Smooth muscle cell (in vitro differentiated cells): ENCODE data around the gene WWOX. TPM values are rescaled to one million over a fixed set of nuclear protein-coding genes. Genes with fewer than 3 reads are reported as not detected.

Source experiments
- DNase-seq: peaks from one replicate; lab custom pipeline; 2025; ENCODE audit not compliant: unreplicated experiment; lab: John Stamatoyannopoulos, UW
- H2AFZ ChIP-seq: fragments of 200-600 bp; sonication (generic); 2 replicates; pipeline ENCODE4 v1.6.0; 2016; ENCODE audit warnings: antibody characterized with exemption, low read depth, mild to moderate bottlenecking
- H3F3A ChIP-seq: fragments of 200-600 bp; sonication (generic); 2 replicates; pipeline ENCODE4 v1.6.0; 2017; ENCODE audit warnings: antibody characterized with exemption, low read depth
- H3K27ac ChIP-seq: fragments of 200-600 bp; sonication (generic); 2 replicates; pipeline ENCODE4 v1.5.1; 2016; ENCODE audit warnings: low read depth, mild to moderate bottlenecking
- H3K27me3 ChIP-seq: fragments of 200-600 bp; sonication (generic); 2 replicates; pipeline ENCODE4 v1.6.1; 2016; ENCODE audit warnings: low read depth, mild to moderate bottlenecking
- H3K36me3 ChIP-seq: fragments of 200-600 bp; sonication (generic); 2 replicates; pipeline ENCODE4 v1.5.1; 2016; ENCODE audit warnings: low read depth
- H3K4me1 ChIP-seq: fragments of 200-600 bp; sonication (generic); 2 replicates; pipeline ENCODE4 v1.5.1; 2016; ENCODE audit warnings: low read depth
- H3K4me2 ChIP-seq: fragments of 200-600 bp; sonication (generic); 2 replicates; pipeline ENCODE4 v1.6.0; 2016; ENCODE audit warnings: mild to moderate bottlenecking
- H3K4me3 ChIP-seq: fragments of 200-600 bp; sonication (generic); 2 replicates; pipeline ENCODE4 v1.5.1; 2016; ENCODE audit warnings: mild to moderate bottlenecking
- H3K79me2 ChIP-seq: fragments of 200-600 bp; sonication (generic); 2 replicates; pipeline ENCODE4 v1.6.0; 2016; ENCODE audit warnings: low read depth, mild to moderate bottlenecking
- H3K9ac ChIP-seq: fragments of 200-600 bp; sonication (generic); 2 replicates; pipeline ENCODE4 v1.6.0; 2016; ENCODE audit warnings: low read depth
- H3K9me3 ChIP-seq: fragments of 200-600 bp; sonication (generic); replicated peaks from 2 replicates; pipeline ENCODE4 v1.5.1; 2016; ENCODE audit warnings: low read depth
- H4K20me1 ChIP-seq: fragments of 200-600 bp; sonication (generic); 2 replicates; pipeline ENCODE4 v1.6.0; 2016; ENCODE audit warnings: low read depth
- WGBS: methylation state at CpG from one replicate; pipeline ENCODE4 v1.1.7; 2016; ENCODE audit warnings: low lambda C conversion rate; 5-methylcytosine and 5-hydroxymethylcytosine counted together
- polyA plus RNA-seq: library from polyadenylated mRNA; unstranded; fragments of >200 nt; fragmentation: Nextera tagmentation; extraction: Ambion mirVana; gene quantifications from 2 replicates; pipeline ENCODE4 v1.2.1, GENCODE V29; 2016
- small RNA-seq: library from RNA; depleted of rRNA; stranded (forward); fragments of <200 nt; gene quantifications from one replicate; pipeline ENCODE3, GENCODE V24; 2014
- total RNA-seq: library from RNA; depleted of rRNA; stranded (reverse); fragments of >200 nt; gene quantifications from 2 replicates; pipeline ENCODE4 v1.2.3, GENCODE V29; 2014
- TF ChIP-seq, protein P1 (sequence below): fragments of 200-600 bp; sonication (generic); IDR thresholded peaks from 2 replicates; pipeline ENCODE4 v1.5.1; 2017; ENCODE audit warnings: borderline replicate concordance, mild to moderate bottlenecking, antibody characterized with exemption; ENCODE audit not compliant: insufficient read depth, poor library complexity, severe bottlenecking

The WWOX gene
- total and polyA plus RNA-seq, 2 experiments from 2014 or later, result 7.5 to 14.0 TPM

GRCh38 chr16:79261481-79261940 lies 1162.1 kb downstream of the WWOX start:
- peaks cover 13% of the 10 kb centered on the region for H3K27me3 ChIP-seq
- H3K4me2 ChIP-seq, result no peak overlapping the region
- H3K9me3 ChIP-seq, result no peaks in the 10 kb centered on the region
- TF ChIP-seq, protein P1, sequence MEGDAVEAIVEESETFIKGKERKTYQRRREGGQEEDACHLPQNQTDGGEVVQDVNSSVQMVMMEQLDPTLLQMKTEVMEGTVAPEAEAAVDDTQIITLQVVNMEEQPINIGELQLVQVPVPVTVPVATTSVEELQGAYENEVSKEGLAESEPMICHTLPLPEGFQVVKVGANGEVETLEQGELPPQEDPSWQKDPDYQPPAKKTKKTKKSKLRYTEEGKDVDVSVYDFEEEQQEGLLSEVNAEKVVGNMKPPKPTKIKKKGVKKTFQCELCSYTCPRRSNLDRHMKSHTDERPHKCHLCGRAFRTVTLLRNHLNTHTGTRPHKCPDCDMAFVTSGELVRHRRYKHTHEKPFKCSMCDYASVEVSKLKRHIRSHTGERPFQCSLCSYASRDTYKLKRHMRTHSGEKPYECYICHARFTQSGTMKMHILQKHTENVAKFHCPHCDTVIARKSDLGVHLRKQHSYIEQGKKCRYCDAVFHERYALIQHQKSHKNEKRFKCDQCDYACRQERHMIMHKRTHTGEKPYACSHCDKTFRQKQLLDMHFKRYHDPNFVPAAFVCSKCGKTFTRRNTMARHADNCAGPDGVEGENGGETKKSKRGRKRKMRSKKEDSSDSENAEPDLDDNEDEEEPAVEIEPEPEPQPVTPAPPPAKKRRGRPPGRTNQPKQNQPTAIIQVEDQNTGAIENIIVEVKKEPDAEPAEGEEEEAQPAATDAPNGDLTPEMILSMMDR, result peak; percentile 43
- 23% methylated on average over 5 of the region's 5 CpGs for WGBS
- no peaks in the 10 kb centered on the region for H3K4me1 ChIP-seq
- no peak overlapping the region for H3K9ac ChIP-seq
- no peak for DNase-seq
- no peak overlapping the region for H3K27ac ChIP-seq
- no peaks in the 10 kb centered on the region for H3F3A ChIP-seq
- no peak overlapping the region for H3K4me3 ChIP-seq
- H3K79me2 ChIP-seq, result no peaks in the 10 kb centered on the region
- H4K20me1 ChIP-seq, result no peaks in the 10 kb centered on the region
- no peaks in the 10 kb centered on the region for H3K36me3 ChIP-seq
- no peak overlapping the region for H2AFZ ChIP-seq

GRCh38 chr16:79261944-79262552 lies 1162.6 kb downstream of the WWOX start:
- 94% methylated on average over 7 of the region's 7 CpGs for WGBS
- Histone ChIP-seq H3K4me3 (no peak overlapping the region), H3K27ac (no peak overlapping the region), H3K4me2 (no peak overlapping the region), H3K9ac (no peak overlapping the region), H3K27me3 (peaks cover 13% of the 10 kb centered on the region), H3K36me3 (no peaks in the 10 kb centered on the region), H3F3A (no peaks in the 10 kb centered on the region), H3K4me1 (no peaks in the 10 kb centered on the region), H3K79me2 (no peaks in the 10 kb centered on the region), H2AFZ (no peak overlapping the region), H3K9me3 (no peaks in the 10 kb centered on the region), H4K20me1 (no peaks in the 10 kb centered on the region)
- TF ChIP-seq, protein P1, result no peak
- no peak for DNase-seq

Small RNAs within 50 kb of the gene (small RNA-seq; reads per million reads assigned to genes)
- 0.08 reads per million for gene AC027279.3

Other genes starting within 250 kb of the WWOX start
- 1.2 and 3.5 TPM in 2 replicates for gene CLEC3A, start 77.1 kb upstream of the WWOX start, total RNA-seq
- 0.78 and 3.0 TPM in 2 replicates for gene CLEC3A, start 77.1 kb upstream of the WWOX start, polyA plus RNA-seq